Activated T-helper 1 cell treated with anti-CD3 and anti-CD28 coated beads, Interleukin-12 subunit alpha, Interleukin-12 subunit beta, Interleukin-2, Interleukin-4 antibody, amounts not matched to agents 30 ng/mL and 10 ng/mL and 1 ng/mL, durations not matched to agents 14 hours and 24 hours and 36 hours (primary cell): ENCODE data around the gene ZNF599. TPM values are rescaled to one million over a fixed set of nuclear protein-coding genes. Genes with fewer than 3 reads are reported as not detected.

Experiments used
- DNase-seq: peaks from one replicate; pipeline ENCODE4 v3.0.0; 2021; ENCODE audit warnings: low spot score
- H3K27ac Mint-ChIP-seq: one replicate; pipeline ENCODE4 v1.8.0; 2021; ENCODE audit warnings: mild to moderate bottlenecking, mixed read lengths
- H3K27me3 Mint-ChIP-seq: one replicate; pipeline ENCODE4 v1.8.0; 2022; ENCODE audit warnings: mild to moderate bottlenecking, moderate library complexity, mixed read lengths; ENCODE audit not compliant: insufficient read depth
- H3K36me3 Mint-ChIP-seq: one replicate; pipeline ENCODE4 v1.8.0; 2021; ENCODE audit warnings: low read depth, mixed read lengths
- H3K4me1 Mint-ChIP-seq: one replicate; pipeline ENCODE4 v1.8.0; 2021; ENCODE audit warnings: low read depth, mixed read lengths
- H3K4me3 Mint-ChIP-seq: one replicate; pipeline ENCODE4 v1.8.0; 2021; ENCODE audit warnings: mild to moderate bottlenecking, moderate library complexity, mixed read lengths
- H3K9me3 Mint-ChIP-seq: one replicate; pipeline ENCODE4 v1.8.0; 2021; ENCODE audit warnings: mixed read lengths
- intact Hi-C: fragments of 100-400 bp; cut with micrococcal nuclease; formaldehyde crosslinking; loops from one replicate; pipeline ENCODE4 v1.15.1; 2024
- total RNA-seq: library from RNA; stranded (reverse); gene quantifications from 2 replicates; pipeline ENCODE4 v1.2.3, GENCODE V29; 2022

ZNF599 gene
- total RNA-seq, 1 donor from 2014 or later: 2.3 TPM

DNA sequence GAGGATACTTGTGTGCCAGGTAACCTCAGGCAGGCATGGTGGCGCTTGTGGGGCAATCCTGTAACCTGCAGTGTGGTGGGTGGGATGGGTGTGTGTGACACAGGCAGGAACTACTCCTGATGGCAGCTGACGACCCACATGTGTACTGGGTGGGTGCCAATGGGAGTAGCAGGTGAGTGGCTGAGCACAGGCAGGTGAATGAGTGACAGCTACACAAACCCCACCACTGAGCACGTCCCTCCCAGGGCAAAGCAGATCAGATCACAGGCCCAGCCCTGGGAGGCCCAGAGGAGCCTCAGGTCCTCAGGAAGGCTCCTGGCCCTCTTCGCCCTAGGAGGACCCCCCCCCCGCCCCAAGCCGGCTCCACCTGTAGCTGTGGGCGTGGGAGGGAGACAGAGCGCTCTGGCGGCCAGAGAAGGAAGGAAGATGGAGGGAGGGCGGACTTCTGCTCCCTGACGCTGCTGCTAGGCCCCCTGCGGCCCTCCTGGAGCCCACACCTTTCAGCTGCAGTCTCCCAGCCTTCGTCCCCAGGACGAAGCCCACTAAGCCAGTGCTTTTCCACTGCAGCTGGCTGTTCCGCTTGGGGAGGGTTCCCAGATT, 40.3 kb downstream of the ZNF599 start:
- peak overlapping the region; percentile 32 for H3K4me3 Mint-ChIP-seq
- peaks cover 13% of the 10 kb centered on the region for H3K36me3 Mint-ChIP-seq
- H3K27ac Mint-ChIP-seq: no peak overlapping the region
- H3K4me1 Mint-ChIP-seq: peaks cover 24% of the 10 kb centered on the region
- DNase-seq: no peak
- H3K9me3 Mint-ChIP-seq: peaks cover 14% of the 10 kb centered on the region
- intact Hi-C loops: loop anchor here (1.0 to 10.0 kb wide), 4 partner anchors 41 to 1392 kb away; partner anchors contain the start of genes GRAMD1A, SCGB2B2, ZNF302 and ZNF599
- H3K27me3 Mint-ChIP-seq: no peaks in the 10 kb centered on the region

GRCh38 chr19:34731964-34732363, 41.1 kb downstream of the ZNF599 start:
- H3K27me3 Mint-ChIP-seq: no peaks in the 10 kb centered on the region
- H3K27ac Mint-ChIP-seq: peak overlapping the region; percentile 32
- peaks cover 24% of the 10 kb centered on the region for H3K4me1 Mint-ChIP-seq
- intact Hi-C loops: loop anchor here (5.0 to 10.0 kb wide), 2 partner anchors 270 to 1393 kb away; partner anchors contain the start of gene GRAMD1A
- peak overlapping the region; percentile 37 for H3K4me3 Mint-ChIP-seq
- DNase-seq: no peak
- H3K9me3 Mint-ChIP-seq: peaks cover 12% of the 10 kb centered on the region
- H3K36me3 Mint-ChIP-seq: peaks cover 13% of the 10 kb centered on the region

- Mint-ChIP-seq H3K36me3 (peaks cover 13% of the 10 kb centered on the region), H3K27ac (no peak overlapping the region), H3K9me3 (peaks cover 11% of the 10 kb centered on the region), H3K4me3 (peak overlapping the region; percentile 37), H3K27me3 (no peaks in the 10 kb centered on the region), H3K4me1 (peaks cover 24% of the 10 kb centered on the region)
- no peak for DNase-seq
- intact Hi-C loops: loop anchor here (5.0 to 10.0 kb wide), 2 partner anchors 271 to 1394 kb away; partner anchors contain the start of gene GRAMD1A
Measured at GRCh38 chr19:34731019-34731829, 41.8 kb downstream of the ZNF599 start.

- no peaks in the 10 kb centered on the region for H3K27me3 Mint-ChIP-seq
- no peaks in the 10 kb centered on the region for H3K9me3 Mint-ChIP-seq
- no peaks in the 10 kb centered on the region for H3K4me1 Mint-ChIP-seq
- H3K4me3 Mint-ChIP-seq: no peak overlapping the region
- H3K36me3 Mint-ChIP-seq: no peaks in the 10 kb centered on the region
- intact Hi-C loops: no loop called here
- no peak for DNase-seq
- no peak overlapping the region for H3K27ac Mint-ChIP-seq
Measured at GRCh38 chr19:34725400-34725799, 47.6 kb downstream of the ZNF599 start.

GRCh38 chr19:34722353-34722752, 50.7 kb downstream of the ZNF599 start:
- H3K36me3 Mint-ChIP-seq: no peaks in the 10 kb centered on the region
- H3K27me3 Mint-ChIP-seq: peaks cover 2% of the 10 kb centered on the region
- H3K9me3 Mint-ChIP-seq: peaks cover 5% of the 10 kb centered on the region
- intact Hi-C loops: no loop called here
- no peak overlapping the region for H3K27ac Mint-ChIP-seq
- H3K4me3 Mint-ChIP-seq: no peak overlapping the region
- no peaks in the 10 kb centered on the region for H3K4me1 Mint-ChIP-seq
- no peak for DNase-seq

GRCh38 chr19:34715357-34715756, 57.7 kb downstream of the ZNF599 start:
- Mint-ChIP-seq H3K36me3 (peaks cover 3% of the 10 kb centered on the region), H3K27ac (no peak overlapping the region), H3K9me3 (peaks cover 30% of the 10 kb centered on the region), H3K4me1 (peaks cover 5% of the 10 kb centered on the region), H3K4me3 (no peak overlapping the region), H3K27me3 (peaks cover 2% of the 10 kb centered on the region)
- no peak for DNase-seq
- intact Hi-C loops: no loop called here

DNA sequence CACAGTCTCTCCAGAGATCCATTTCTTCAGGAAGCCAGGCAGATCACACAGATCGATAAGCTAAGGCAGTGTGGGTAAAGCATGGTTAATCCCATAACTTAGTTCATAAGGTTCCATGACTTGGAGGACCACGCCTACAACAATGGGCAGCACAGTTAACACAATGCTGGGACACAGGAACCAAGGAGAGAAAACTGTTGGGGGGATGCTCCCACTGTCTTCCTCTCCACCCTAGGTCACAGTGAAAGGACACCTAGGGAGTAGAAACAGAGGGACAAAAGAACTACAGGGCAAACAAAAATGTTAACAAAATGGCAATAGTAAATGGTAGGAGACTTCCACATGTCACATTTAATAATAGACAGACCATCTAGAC, 59.8 kb downstream of the ZNF599 start:
- intact Hi-C loops: loop anchor here (5.0 kb wide), 2 partner anchors 36 to 936 kb away; partner anchors contain the start of genes SCGB2B2 and ZNF302
- Mint-ChIP-seq H3K9me3 (peaks cover 30% of the 10 kb centered on the region), H3K4me3 (no peak overlapping the region), H3K36me3 (peaks cover 3% of the 10 kb centered on the region), H3K27me3 (peaks cover 3% of the 10 kb centered on the region), H3K4me1 (peaks cover 5% of the 10 kb centered on the region), H3K27ac (no peak overlapping the region)
- no peak for DNase-seq

DNA sequence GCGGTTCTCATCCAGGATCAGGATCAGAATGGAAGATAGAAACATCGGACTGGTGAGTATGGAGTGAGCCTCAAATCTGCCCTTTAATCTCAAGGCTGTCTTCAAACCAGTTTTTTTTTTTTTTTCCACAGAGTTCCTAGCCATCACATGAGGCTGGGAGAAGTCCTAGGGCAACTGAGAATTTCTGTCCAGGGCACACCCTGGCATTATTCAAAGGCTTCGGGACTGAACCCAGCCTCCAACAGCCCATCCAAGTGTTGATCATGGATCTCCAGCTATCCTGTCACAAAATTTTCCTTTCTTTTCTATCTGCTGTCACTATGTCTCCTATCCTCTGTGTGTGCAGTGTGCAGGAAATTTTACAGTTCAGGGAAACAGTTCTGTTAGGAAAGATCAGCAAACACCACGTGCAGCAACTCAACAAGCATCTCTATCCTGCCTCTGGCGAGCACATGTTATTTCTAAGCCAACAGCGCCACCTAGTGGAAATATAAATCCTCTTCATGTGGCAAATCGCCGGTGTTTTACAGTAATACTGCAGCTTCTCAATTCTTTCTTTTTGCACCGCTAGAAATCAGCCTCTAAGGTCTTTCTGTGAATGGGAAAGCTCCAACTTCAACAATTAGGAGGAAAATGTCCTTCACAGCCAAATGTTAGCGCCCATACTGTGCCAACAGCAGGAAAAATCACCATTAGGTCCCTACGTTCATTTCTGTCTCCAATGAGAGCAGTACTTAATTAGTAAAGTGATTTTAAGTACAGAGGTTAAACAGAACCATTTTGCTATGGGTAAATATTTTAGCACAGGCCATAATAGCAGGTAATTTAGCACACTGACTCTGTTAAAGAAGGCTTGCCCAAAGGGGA, 60.4 kb downstream of the ZNF599 start:
- Mint-ChIP-seq H3K9me3 (peaks cover 27% of the 10 kb centered on the region), H3K27ac (no peak overlapping the region), H3K4me3 (no peak overlapping the region), H3K36me3 (peaks cover 3% of the 10 kb centered on the region), H3K27me3 (peaks cover 4% of the 10 kb centered on the region), H3K4me1 (peaks cover 5% of the 10 kb centered on the region)
- peak; percentile 43 for DNase-seq
- intact Hi-C loops: loop anchor here (1.0 to 5.0 kb wide), 5 partner anchors 35 to 935 kb away; partner anchors contain the start of genes SCGB2B2 and ZNF302

DNA sequence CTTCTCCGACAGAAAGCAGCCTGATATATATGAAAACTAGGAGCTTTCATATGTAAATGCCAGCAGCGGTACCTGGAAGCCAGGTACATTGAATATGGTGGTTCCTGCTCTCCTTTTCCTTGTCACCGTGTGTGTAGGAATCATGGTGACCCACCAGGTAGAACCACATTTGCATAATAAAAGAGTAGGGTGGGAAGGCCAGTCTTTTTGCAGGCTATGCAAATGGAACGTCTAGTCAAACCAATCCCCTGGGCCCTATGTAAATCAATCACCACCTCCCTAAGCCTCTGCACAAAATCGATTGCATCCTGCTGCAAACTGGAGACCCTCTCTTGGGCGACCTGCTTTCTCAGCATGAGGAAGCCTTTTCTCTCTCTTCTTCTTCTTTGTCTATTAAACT, 61.1 kb downstream of the ZNF599 start:
- Mint-ChIP-seq H3K27me3 (peaks cover 2% of the 10 kb centered on the region), H3K9me3 (peaks cover 26% of the 10 kb centered on the region), H3K4me3 (no peak overlapping the region), H3K36me3 (peaks cover 3% of the 10 kb centered on the region), H3K27ac (no peak overlapping the region), H3K4me1 (peaks cover 5% of the 10 kb centered on the region)
- intact Hi-C loops: loop anchor here (1.0 to 5.0 kb wide), 5 partner anchors 35 to 935 kb away; partner anchors contain the start of genes SCGB2B2 and ZNF302
- DNase-seq: no peak

Other genes with a start within 250 kb of the ZNF599 start
- gene SCGB2B2, start 96.1 kb downstream of the ZNF599 start, total RNA-seq: 0.20 TPM in 1 of 2 replicates, not detected in the other
- 14.8 and 16.5 TPM in 2 replicates for gene ZNF302, start 95.5 kb downstream of the ZNF599 start, total RNA-seq
- gene ZNF181, start 39.0 kb downstream of the ZNF599 start, total RNA-seq: 3.1 and 4.3 TPM in 2 replicates
- 3.4 and 4.5 TPM in 2 replicates for gene ZNF30, start 153.7 kb upstream of the ZNF599 start, total RNA-seq
- 6.5 and 6.8 TPM in 2 replicates for gene ZNF792, start 191.0 kb upstream of the ZNF599 start, total RNA-seq
- 176 and 189 TPM in 2 replicates for gene GRAMD1A, start 227.1 kb upstream of the ZNF599 start, total RNA-seq